Caco-2 (cell line): Measurements from ENCODE around the gene GPS2. TPM values are rescaled to one million over a fixed set of nuclear protein-coding genes. Genes with fewer than 3 reads are reported as not detected.

ENCODE experiments used
- BruUV-seq: library from RNA; stranded (reverse); fragments of 400-500 nt; replicated peaks from 2 replicates; lab custom pipeline; 2021; lab: Mats Ljungman, UMichigan
- CTCF ChIA-PET: fragments of 300-600 bp; sonication (Branson Sonifier 250); formaldehyde crosslinking; loops from one replicate; lab custom pipeline; 2022; ENCODE audit warnings: antibody characterized with exemption; lab: Charles Lee
- POLR2A ChIA-PET: fragments of 300-600 bp; sonication (Branson Sonifier 250); formaldehyde crosslinking; loops from one replicate; lab custom pipeline; 2022; ENCODE audit warnings: antibody characterized with exemption; lab: Charles Lee
- DNase-seq, 2 experiments: peaks; one replicate each; pipeline versions ENCODE4 v3.0.0 to v3.0.0-alpha.2; 2020 to 2022
- H3K27me3 ChIP-seq: replicated peaks from 2 replicates; pipeline ENCODE4 v1.6.0; 2011; ENCODE audit warnings: low read length; ENCODE audit not compliant: control insufficient read depth, insufficient read depth
- H3K36me3 ChIP-seq: 2 replicates; pipeline ENCODE4 v1.5.1; 2011; ENCODE audit warnings: low read length; ENCODE audit not compliant: control insufficient read depth, insufficient read depth
- H3K4me1 ChIP-seq: fragments of 250-450 bp; sonication (Bioruptor Pico); 2 replicates; pipeline ENCODE4 v1.5.1; 2020; ENCODE audit warnings: mild to moderate bottlenecking
- H3K4me3 ChIP-seq: 2 replicates; pipeline ENCODE4 v1.5.1; 2011; ENCODE audit warnings: low read depth, mild to moderate bottlenecking, control low read depth, low read length
- H3K9me3 ChIP-seq: fragments of 250-450 bp; sonication (Bioruptor Pico); 2 replicates; pipeline ENCODE4 v1.5.1; 2020; ENCODE audit warnings: mild to moderate bottlenecking, moderate library complexity
- H3K27ac Mint-ChIP-seq: one replicate; pipeline ENCODE4 v1.8.0; 2022; ENCODE audit warnings: mixed read lengths; ENCODE audit not compliant: unreplicated experiment
- H3K27me3 Mint-ChIP-seq: one replicate; pipeline ENCODE4 v1.8.0; 2022; ENCODE audit warnings: mixed read lengths; ENCODE audit not compliant: insufficient read depth, unreplicated experiment
- H3K36me3 Mint-ChIP-seq: one replicate; pipeline ENCODE4 v1.8.0; 2022; ENCODE audit warnings: mild to moderate bottlenecking, mixed read lengths; ENCODE audit not compliant: insufficient read depth, unreplicated experiment
- H3K4me1 Mint-ChIP-seq: one replicate; pipeline ENCODE4 v1.8.0; 2022; ENCODE audit warnings: low read depth, mixed read lengths; ENCODE audit not compliant: unreplicated experiment
- H3K4me3 Mint-ChIP-seq: one replicate; pipeline ENCODE4 v1.8.0; 2022; ENCODE audit warnings: mild to moderate bottlenecking, moderate library complexity, mixed read lengths; ENCODE audit not compliant: unreplicated experiment
- H3K9me3 Mint-ChIP-seq: one replicate; pipeline ENCODE4 v1.8.0; 2022; ENCODE audit warnings: mixed read lengths; ENCODE audit not compliant: unreplicated experiment
- intact Hi-C: fragments of 100-400 bp; cut with micrococcal nuclease; formaldehyde crosslinking; loops from one replicate; pipeline ENCODE4 v1.10.0; 2022; ENCODE audit not compliant: unreplicated experiment
- total RNA-seq: library from RNA; stranded (reverse); gene quantifications from 2 replicates; pipeline ENCODE4 v1.2.3, GENCODE V29; 2022
- TF ChIP-seq, protein P1 (sequence below), 2 experiments: fragments of 200-600 bp in 1 of 2; IDR thresholded peaks; 1 replicate in 1 of 2; 2 replicates in 1 of 2; pipeline versions ENCODE4 v1.5.1 to v1.8.0; 2011 to 2022; ENCODE audit warnings: antibody characterized with exemption in 1 of 2, control low read depth in 1 of 2, inconsistent platforms in 1 of 2, low read depth in 1 of 2, low read length in 1 of 2, mild to moderate bottlenecking in 1 of 2, moderate library complexity in 1 of 2; ENCODE audit not compliant: insufficient read depth in 1 of 2, severe bottlenecking in 1 of 2, unreplicated experiment in 1 of 2

The GPS2 gene
- total RNA-seq, 1 experiment from 2014 or later: 39.2 TPM

- Mint-ChIP-seq H3K27ac (no peak overlapping the region), H3K27me3 (no peaks in the 10 kb centered on the region), H3K9me3 (no peaks in the 10 kb centered on the region), H3K4me3 (no peak overlapping the region), H3K36me3 (peaks cover 5% of the 10 kb centered on the region), H3K4me1 (peaks cover 8% of the 10 kb centered on the region)
- no TSS peak for BruUV-seq
- DNase-seq: no peak
- Histone ChIP-seq H3K9me3 (no peaks in the 10 kb centered on the region), H3K27me3 (no peaks in the 10 kb centered on the region), H3K4me3 (no peak overlapping the region), H3K36me3 (no peaks in the 10 kb centered on the region), H3K4me1 (peaks cover 3% of the 10 kb centered on the region; the same call in 1 of the 2 replicates)
- CTCF ChIA-PET: interaction anchor here (1.1 kb wide), 1 partner anchor 13 kb away, joined by 3 read pairs; no protein-coding TSS in a partner anchor
- POLR2A ChIA-PET: interaction anchor here (0.6 kb wide), 1 partner anchor 30 kb away, joined by 3 read pairs; no protein-coding TSS in a partner anchor
- intact Hi-C loops: no loop called here
- TF ChIP-seq, protein P1, sequence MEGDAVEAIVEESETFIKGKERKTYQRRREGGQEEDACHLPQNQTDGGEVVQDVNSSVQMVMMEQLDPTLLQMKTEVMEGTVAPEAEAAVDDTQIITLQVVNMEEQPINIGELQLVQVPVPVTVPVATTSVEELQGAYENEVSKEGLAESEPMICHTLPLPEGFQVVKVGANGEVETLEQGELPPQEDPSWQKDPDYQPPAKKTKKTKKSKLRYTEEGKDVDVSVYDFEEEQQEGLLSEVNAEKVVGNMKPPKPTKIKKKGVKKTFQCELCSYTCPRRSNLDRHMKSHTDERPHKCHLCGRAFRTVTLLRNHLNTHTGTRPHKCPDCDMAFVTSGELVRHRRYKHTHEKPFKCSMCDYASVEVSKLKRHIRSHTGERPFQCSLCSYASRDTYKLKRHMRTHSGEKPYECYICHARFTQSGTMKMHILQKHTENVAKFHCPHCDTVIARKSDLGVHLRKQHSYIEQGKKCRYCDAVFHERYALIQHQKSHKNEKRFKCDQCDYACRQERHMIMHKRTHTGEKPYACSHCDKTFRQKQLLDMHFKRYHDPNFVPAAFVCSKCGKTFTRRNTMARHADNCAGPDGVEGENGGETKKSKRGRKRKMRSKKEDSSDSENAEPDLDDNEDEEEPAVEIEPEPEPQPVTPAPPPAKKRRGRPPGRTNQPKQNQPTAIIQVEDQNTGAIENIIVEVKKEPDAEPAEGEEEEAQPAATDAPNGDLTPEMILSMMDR (IDR thresholded peaks at IDR 0.05; ENCODE audit: insufficient read depth in 1 of 2, low read depth in 1 of 2, low read length in 1 of 2, severe bottlenecking in 1 of 2, unreplicated experiment in 1 of 2): no peak
Observed at GRCh38 chr17:7283471-7284216, 31.5 kb downstream of the GPS2 start.

GRCh38 chr17:7282752-7283321 is 32.3 kb downstream of the GPS2 start:
- peaks cover 3% of the 10 kb centered on the region; the same call in 1 of the 2 replicates for H3K4me1 ChIP-seq
- BruUV-seq: no TSS peak

More at GRCh38 chr17:7282752-7283321, 32.3 kb downstream of the GPS2 start:
- H3K4me3 ChIP-seq: no peak overlapping the region
- intact Hi-C loops: no loop called here
- TF ChIP-seq, protein P1 (IDR thresholded peaks at IDR 0.05; ENCODE audit: insufficient read depth in 1 of 2, low read depth in 1 of 2, low read length in 1 of 2, severe bottlenecking in 1 of 2, unreplicated experiment in 1 of 2): no peak
- H3K36me3 ChIP-seq: no peaks in the 10 kb centered on the region
- no peaks in the 10 kb centered on the region for H3K9me3 ChIP-seq
- H3K27ac Mint-ChIP-seq: no peak overlapping the region
- peaks cover 8% of the 10 kb centered on the region for H3K4me1 Mint-ChIP-seq
- H3K27me3 Mint-ChIP-seq: no peaks in the 10 kb centered on the region
- peaks cover 5% of the 10 kb centered on the region for H3K36me3 Mint-ChIP-seq
- ChIA-PET POLR2A (interaction anchor here (0.6 kb wide), 1 partner anchor 31 kb away, joined by 3 read pairs; no protein-coding TSS in a partner anchor), CTCF (interaction anchor here (1.1 kb wide), 1 partner anchor 14 kb away, joined by 3 read pairs; no protein-coding TSS in a partner anchor)
- H3K4me3 Mint-ChIP-seq: no peak overlapping the region
- no peaks in the 10 kb centered on the region for H3K9me3 Mint-ChIP-seq
- DNase-seq: no peak
- H3K27me3 ChIP-seq: no peaks in the 10 kb centered on the region
